Hepatocyte (in vitro differentiated cells): ENCODE results near the gene TNFAIP1. TPM values are rescaled to one million over a fixed set of nuclear protein-coding genes. Genes with fewer than 3 reads are reported as not detected.

Source experiments
- DNase-seq: peaks from one replicate; pipeline ENCODE4 v3.0.0-alpha.2; 2016; ENCODE audit warnings: low spot score
- H2AFZ ChIP-seq: fragments of 200-600 bp; sonication (generic); 2 replicates; pipeline ENCODE4 v1.6.0; 2016; ENCODE audit warnings: antibody characterized with exemption, mild to moderate bottlenecking
- H3K27ac ChIP-seq: fragments of 200-600 bp; sonication (generic); 2 replicates; pipeline ENCODE4 v1.5.1; 2016; ENCODE audit warnings: mild to moderate bottlenecking
- H3K27me3 ChIP-seq: fragments of 200-600 bp; sonication (generic); 2 replicates; pipeline ENCODE4 v1.6.1; 2016
- H3K36me3 ChIP-seq: fragments of 200-600 bp; sonication (generic); replicated peaks from 2 replicates; pipeline ENCODE4 v1.5.1; 2016; ENCODE audit warnings: low read depth; ENCODE audit not compliant: insufficient read depth
- H3K4me1 ChIP-seq: fragments of 200-600 bp; sonication (generic); 2 replicates; pipeline ENCODE4 v1.5.1; 2016; ENCODE audit warnings: mild to moderate bottlenecking, moderate library complexity; ENCODE audit not compliant: insufficient read depth
- H3K4me2 ChIP-seq: fragments of 200-600 bp; sonication (generic); 2 replicates; pipeline ENCODE4 v1.6.0; 2016
- H3K4me3 ChIP-seq: fragments of 200-600 bp; sonication (generic); 2 replicates; pipeline ENCODE4 v1.5.1; 2016; ENCODE audit warnings: mild to moderate bottlenecking
- H3K79me2 ChIP-seq: fragments of 200-600 bp; sonication (generic); 2 replicates; pipeline ENCODE4 v1.6.0; 2017; ENCODE audit warnings: mild to moderate bottlenecking
- H3K9me2 ChIP-seq: fragments of 200-600 bp; sonication (generic); replicated peaks from 2 replicates; pipeline ENCODE4 v1.6.0; 2017; ENCODE audit warnings: mild to moderate bottlenecking; ENCODE audit not compliant: insufficient read depth
- H3K9me3 ChIP-seq: fragments of 200-600 bp; sonication (generic); 2 replicates; pipeline ENCODE4 v1.5.1; 2016; ENCODE audit warnings: low read depth, mild to moderate bottlenecking
- H4K20me1 ChIP-seq: fragments of 200-600 bp; sonication (generic); 2 replicates; pipeline ENCODE4 v1.6.0; 2016; ENCODE audit warnings: mild to moderate bottlenecking; ENCODE audit not compliant: insufficient read depth, poor library complexity, severe bottlenecking
- EZH2 ChIP-seq: fragments of 200-600 bp; sonication (generic); IDR thresholded peaks from 2 replicates; pipeline ENCODE4 v1.6.1; 2016; ENCODE audit warnings: antibody characterized with exemption, mild to moderate bottlenecking, borderline replicate concordance
- EZH2phosphoT487 ChIP-seq: fragments of 200-600 bp; sonication (generic); IDR thresholded peaks from one replicate; pipeline ENCODE4 v1.6.1; 2018; ENCODE audit warnings: antibody characterized with exemption, mild to moderate bottlenecking, low read depth, moderate library complexity; ENCODE audit not compliant: unreplicated experiment, severe bottlenecking
- WGBS: methylation state at CpG from one replicate; pipeline ENCODE4 v1.1.6; 2016; ENCODE audit warnings: low lambda C conversion rate; ENCODE audit errors: missing lambda C conversion rate; 5-methylcytosine and 5-hydroxymethylcytosine counted together
- microRNA-seq: library from miRNA; unstranded; fragments of <30 nt; microRNA quantifications from one replicate; pipeline ENCODE4, GENCODE V29; 2017
- polyA plus RNA-seq: library from polyadenylated mRNA; unstranded; fragments of >200 nt; fragmentation: Nextera tagmentation; extraction: Ambion mirVana; gene quantifications from 2 replicates; pipeline ENCODE4 v1.2.1, GENCODE V29; 2016
- total RNA-seq: library from RNA; depleted of rRNA; stranded (reverse); fragments of >200 nt; gene quantifications from 2 replicates; pipeline ENCODE4 v1.2.3, GENCODE V29; 2014
- TF ChIP-seq, protein P1 (sequence below): fragments of 200-600 bp; sonication (generic); IDR thresholded peaks from 2 replicates; pipeline ENCODE4 v1.5.1; 2016; ENCODE audit warnings: antibody characterized with exemption, mild to moderate bottlenecking; ENCODE audit not compliant: poor library complexity

Gene TNFAIP1
- total and polyA plus RNA-seq, 2 experiments from 2014 or later: 37.6 to 39.0 TPM

DNA sequence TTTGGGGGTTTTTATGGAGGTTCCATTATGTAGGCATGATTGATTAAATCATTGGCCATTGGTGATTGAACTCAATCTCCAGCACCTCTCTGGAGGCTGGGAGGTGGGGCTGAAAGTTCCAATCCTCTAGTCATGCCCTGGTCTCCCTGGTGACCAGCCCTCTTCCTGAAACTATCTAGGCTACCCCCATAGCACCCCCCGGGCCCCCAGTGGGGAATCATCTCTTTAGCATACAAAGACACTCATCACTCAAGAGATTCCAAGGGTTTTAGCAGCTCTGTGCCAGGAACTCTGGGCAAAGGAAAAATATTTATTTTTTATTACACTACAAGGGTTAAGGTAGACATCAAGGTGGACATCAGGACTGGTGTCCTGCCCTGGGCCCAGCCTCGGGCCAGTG lies 59.9 kb downstream of the TNFAIP1 start:
- peak overlapping the region; percentile 80 for H3K27ac ChIP-seq
- no peaks in the 10 kb centered on the region for H3K27me3 ChIP-seq
- 66% methylated on average over 2 of the region's 2 CpGs for WGBS
- no peaks in the 10 kb centered on the region for H3K9me2 ChIP-seq
- no peak overlapping the region for H3K4me3 ChIP-seq
- no peaks in the 10 kb centered on the region for H3K79me2 ChIP-seq
- no peak overlapping the region for H3K4me2 ChIP-seq
- H3K36me3 ChIP-seq: no peaks in the 10 kb centered on the region
- no peaks in the 10 kb centered on the region for H4K20me1 ChIP-seq
- H3K4me1 ChIP-seq: peaks cover 22% of the 10 kb centered on the region
- TF ChIP-seq EZH2phosphoT487: no peak
- TF ChIP-seq, protein P1, sequence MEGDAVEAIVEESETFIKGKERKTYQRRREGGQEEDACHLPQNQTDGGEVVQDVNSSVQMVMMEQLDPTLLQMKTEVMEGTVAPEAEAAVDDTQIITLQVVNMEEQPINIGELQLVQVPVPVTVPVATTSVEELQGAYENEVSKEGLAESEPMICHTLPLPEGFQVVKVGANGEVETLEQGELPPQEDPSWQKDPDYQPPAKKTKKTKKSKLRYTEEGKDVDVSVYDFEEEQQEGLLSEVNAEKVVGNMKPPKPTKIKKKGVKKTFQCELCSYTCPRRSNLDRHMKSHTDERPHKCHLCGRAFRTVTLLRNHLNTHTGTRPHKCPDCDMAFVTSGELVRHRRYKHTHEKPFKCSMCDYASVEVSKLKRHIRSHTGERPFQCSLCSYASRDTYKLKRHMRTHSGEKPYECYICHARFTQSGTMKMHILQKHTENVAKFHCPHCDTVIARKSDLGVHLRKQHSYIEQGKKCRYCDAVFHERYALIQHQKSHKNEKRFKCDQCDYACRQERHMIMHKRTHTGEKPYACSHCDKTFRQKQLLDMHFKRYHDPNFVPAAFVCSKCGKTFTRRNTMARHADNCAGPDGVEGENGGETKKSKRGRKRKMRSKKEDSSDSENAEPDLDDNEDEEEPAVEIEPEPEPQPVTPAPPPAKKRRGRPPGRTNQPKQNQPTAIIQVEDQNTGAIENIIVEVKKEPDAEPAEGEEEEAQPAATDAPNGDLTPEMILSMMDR: no peak
- no peak for TF ChIP-seq EZH2
- H3K9me3 ChIP-seq: no peaks in the 10 kb centered on the region
- DNase-seq: no peak
- H2AFZ ChIP-seq: no peak overlapping the region

DNA sequence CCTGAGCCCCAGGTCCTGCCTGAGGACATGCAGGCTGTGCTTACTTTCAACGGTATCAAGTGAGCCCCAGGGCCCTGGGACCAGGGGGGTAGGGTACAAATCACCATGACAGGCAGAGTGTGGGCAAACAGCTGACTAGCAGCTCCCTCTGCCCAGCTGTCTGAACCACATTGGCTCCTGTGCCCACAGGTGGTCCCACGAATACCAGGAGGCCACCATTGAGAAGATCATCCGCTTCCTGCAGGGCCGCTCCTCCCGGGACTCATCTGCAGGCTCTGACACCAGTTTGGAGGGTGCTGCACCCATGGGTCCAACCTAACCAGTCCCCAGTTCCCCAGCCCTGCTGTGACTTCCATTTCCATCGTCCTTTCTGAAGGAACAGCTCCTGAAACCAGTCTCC lies 60.4 kb downstream of the TNFAIP1 start:
- Histone ChIP-seq H3K9me3 (no peaks in the 10 kb centered on the region), H3K79me2 (no peaks in the 10 kb centered on the region), H3K27ac (peak overlapping the region; percentile 80), H2AFZ (no peak overlapping the region), H3K4me2 (no peak overlapping the region), H3K4me3 (no peak overlapping the region), H3K36me3 (no peaks in the 10 kb centered on the region), H4K20me1 (no peaks in the 10 kb centered on the region), H3K4me1 (peaks cover 22% of the 10 kb centered on the region), H3K27me3 (no peaks in the 10 kb centered on the region), H3K9me2 (no peaks in the 10 kb centered on the region)
- 89% methylated on average over 6 of the region's 6 CpGs for WGBS
- TF ChIP-seq, protein P1: no peak
- no peak for TF ChIP-seq EZH2
- DNase-seq: no peak

Small RNA genes within 50 kb of the gene (microRNA-seq; reads per million reads assigned to microRNA genes)
- 1.3 reads per million for gene MIR4723

Other genes with a start within 250 kb of the TNFAIP1 start
- gene TMEM97, start 16.6 kb upstream of the TNFAIP1 start, total RNA-seq: 66.9 and 74.7 TPM in 2 replicates
- gene TMEM97, start 16.6 kb upstream of the TNFAIP1 start, polyA plus RNA-seq: 63.6 and 69.1 TPM in 2 replicates
- 49.9 and 62.4 TPM in 2 replicates for gene IFT20, start 289 bp upstream of the TNFAIP1 start, total RNA-seq
- gene IFT20, start 289 bp upstream of the TNFAIP1 start, polyA plus RNA-seq: 75.1 and 75.3 TPM in 2 replicates
- gene POLDIP2, start 21.8 kb downstream of the TNFAIP1 start, total RNA-seq: 81.6 and 82.9 TPM in 2 replicates
- 118 and 122 TPM in 2 replicates for gene POLDIP2, start 21.8 kb downstream of the TNFAIP1 start, polyA plus RNA-seq
- not detected in 2 replicates for gene SEBOX, start 29.4 kb downstream of the TNFAIP1 start, total RNA-seq
- not detected in 2 replicates for gene SEBOX, start 29.4 kb downstream of the TNFAIP1 start, polyA plus RNA-seq
- gene VTN, start 34.5 kb downstream of the TNFAIP1 start, total RNA-seq: 1,128 and 1,263 TPM in 2 replicates
- 613 and 763 TPM in 2 replicates for gene VTN, start 34.5 kb downstream of the TNFAIP1 start, polyA plus RNA-seq
- 12.8 and 19.5 TPM in 2 replicates for gene SARM1, start 35.9 kb downstream of the TNFAIP1 start, total RNA-seq
- gene SARM1, start 35.9 kb downstream of the TNFAIP1 start, polyA plus RNA-seq: 11.0 and 14.5 TPM in 2 replicates
- gene SLC46A1, start 70.5 kb downstream of the TNFAIP1 start, total RNA-seq: 41.9 and 54.5 TPM in 2 replicates
- 34.8 and 43.1 TPM in 2 replicates for gene SLC46A1, start 70.5 kb downstream of the TNFAIP1 start, polyA plus RNA-seq
- 1.2 and 2.0 TPM in 2 replicates for gene SLC13A2, start 137.9 kb downstream of the TNFAIP1 start, total RNA-seq
- gene SLC13A2, start 137.9 kb downstream of the TNFAIP1 start, polyA plus RNA-seq: 1.1 and 2.0 TPM in 2 replicates
- gene FOXN1, start 170.6 kb downstream of the TNFAIP1 start, total RNA-seq: not detected in 2 replicates
- gene FOXN1, start 170.6 kb downstream of the TNFAIP1 start, polyA plus RNA-seq: 0.87 TPM in 1 of 2 replicates, not detected in the other
- gene UNC119, start 216.9 kb downstream of the TNFAIP1 start, total RNA-seq: 65.2 and 68.1 TPM in 2 replicates
- 85.5 and 87.6 TPM in 2 replicates for gene UNC119, start 216.9 kb downstream of the TNFAIP1 start, polyA plus RNA-seq
- gene PIGS, start 235.8 kb downstream of the TNFAIP1 start, total RNA-seq: 39.5 and 59.1 TPM in 2 replicates
- 65.4 and 78.2 TPM in 2 replicates for gene PIGS, start 235.8 kb downstream of the TNFAIP1 start, polyA plus RNA-seq
- gene ALDOC, start 241.1 kb downstream of the TNFAIP1 start, total RNA-seq: 31.8 and 34.5 TPM in 2 replicates
- 14.9 and 16.2 TPM in 2 replicates for gene ALDOC, start 241.1 kb downstream of the TNFAIP1 start, polyA plus RNA-seq